IMR-90 (cell line): Measurements from ENCODE around the gene TAF1B. TPM values are rescaled to one million over a fixed set of nuclear protein-coding genes. Genes with fewer than 3 reads are reported as not detected.

Experiments
- ATAC-seq: fragments of 200-7000 bp; cut with Tn5 transposase; 2 replicates; pipeline ENCODE4 v1.9.1; 2020; ENCODE audit warnings: low read depth, mild to moderate bottlenecking, moderate library complexity
- BruUV-seq: library from RNA; stranded (reverse); fragments of 400-500 nt; replicated peaks from 2 replicates; lab custom pipeline; 2021; lab: Mats Ljungman, UMichigan
- CTCF ChIA-PET: fragments of 300-600 bp; formaldehyde crosslinking; extraction: SDS; loops from one replicate; lab custom pipeline; 2021; ENCODE audit warnings: antibody characterized with exemption; lab: Yijun Ruan, JAX
- POLR2A ChIA-PET: fragments of 300-600 bp; sonication (Branson Sonifier 250); formaldehyde crosslinking; loops from one replicate; lab custom pipeline; 2022; ENCODE audit warnings: antibody characterized with exemption; ENCODE audit not compliant: unreplicated experiment; lab: Charles Lee
- DNase-seq: peaks from one replicate; pipeline ENCODE4 v3.0.0; 2013
- H2AFZ ChIP-seq: replicated peaks from 2 replicates; pipeline ENCODE3; 2013; ENCODE audit warnings: low read length, mild to moderate bottlenecking; ENCODE audit not compliant: poor library complexity
- H2AK5ac ChIP-seq: 2 replicates; pipeline ENCODE4 v1.6.1; 2013; ENCODE audit warnings: low read depth, low read length, inconsistent platforms
- H2AK9ac ChIP-seq: replicated peaks from 2 replicates; pipeline ENCODE3; 2013; ENCODE audit warnings: mild to moderate bottlenecking, low read depth, low read length, moderate library complexity; ENCODE audit not compliant: poor library complexity
- H2BK120ac ChIP-seq: 2 replicates; pipeline ENCODE4 v1.6.1; 2013; ENCODE audit warnings: low read depth, low read length, inconsistent platforms
- H2BK15ac ChIP-seq: 3 replicates; pipeline ENCODE4 v1.6.1; 2013; ENCODE audit warnings: low read depth, low read length, inconsistent platforms
- H2BK20ac ChIP-seq: 2 replicates; pipeline ENCODE4 v1.6.1; 2013; ENCODE audit warnings: low read depth, mild to moderate bottlenecking, inconsistent platforms, low read length, moderate library complexity
- H2BK5ac ChIP-seq: 2 replicates; pipeline ENCODE4 v1.6.1; 2013; ENCODE audit warnings: mild to moderate bottlenecking, low read depth, low read length, inconsistent platforms; ENCODE audit not compliant: poor library complexity, severe bottlenecking
- H3K14ac ChIP-seq: replicated peaks from 2 replicates; pipeline ENCODE4 v1.6.1; 2013; ENCODE audit warnings: low read depth, low read length, inconsistent platforms
- H3K18ac ChIP-seq: 2 replicates; pipeline ENCODE4 v1.6.1; 2013; ENCODE audit warnings: low read depth, low read length, control low read depth
- H3K23ac ChIP-seq: 2 replicates; pipeline ENCODE4 v1.6.1; 2013; ENCODE audit warnings: low read depth, low read length, inconsistent platforms
- H3K27ac ChIP-seq: 2 replicates; pipeline ENCODE4 v1.5.1; 2013; ENCODE audit warnings: mild to moderate bottlenecking, control low read depth, low read length; ENCODE audit not compliant: insufficient read depth
- H3K27me3 ChIP-seq: 2 replicates; pipeline ENCODE4 v1.6.1; 2013; ENCODE audit warnings: low read length; ENCODE audit not compliant: control insufficient read depth, insufficient read depth
- H3K36me3 ChIP-seq: 2 replicates; pipeline ENCODE4 v1.6.1; 2013; ENCODE audit warnings: low read length, mixed read lengths; ENCODE audit not compliant: control insufficient read depth, insufficient read depth
- H3K4ac ChIP-seq: 2 replicates; pipeline ENCODE4 v1.6.1; 2013; ENCODE audit warnings: low read depth, low read length, inconsistent platforms
- H3K4me1 ChIP-seq: 2 replicates; pipeline ENCODE4 v1.6.1; 2013; ENCODE audit warnings: low read length, mixed read lengths; ENCODE audit not compliant: control insufficient read depth, insufficient read depth
- H3K4me2 ChIP-seq: 2 replicates; pipeline ENCODE4 v1.6.1; 2013; ENCODE audit warnings: low read depth, mild to moderate bottlenecking, control low read depth, low read length, moderate library complexity
- H3K4me3 ChIP-seq: 2 replicates; pipeline ENCODE4 v1.5.1; 2013; ENCODE audit warnings: low read depth, mild to moderate bottlenecking, control low read depth, low read length, moderate library complexity; ENCODE audit not compliant: insufficient read depth
- H3K56ac ChIP-seq: 2 replicates; pipeline ENCODE4 v1.6.1; 2013; ENCODE audit warnings: low read length, inconsistent platforms; ENCODE audit not compliant: insufficient read depth; ENCODE audit errors: extremely low read depth
- H3K79me1 ChIP-seq, 2 experiments: 2 replicates each; pipeline ENCODE4 v1.6.1; 2013; ENCODE audit warnings: low read length in 2 of 2, inconsistent platforms in 1 of 2, low read depth in 1 of 2
- H3K9ac ChIP-seq: 2 replicates; pipeline ENCODE4 v1.6.1; 2013; ENCODE audit warnings: low read depth, low read length, control low read depth
- H3K9me1 ChIP-seq: 2 replicates; pipeline ENCODE4 v1.6.1; 2013; ENCODE audit warnings: low read length, inconsistent platforms; ENCODE audit not compliant: insufficient read depth
- H3K9me3 ChIP-seq: 2 replicates; pipeline ENCODE4 v1.6.1; 2013; ENCODE audit warnings: low read length; ENCODE audit not compliant: control insufficient read depth, insufficient read depth
- H4K20me1 ChIP-seq: 2 replicates; pipeline ENCODE4 v1.6.1; 2013; ENCODE audit warnings: low read length, inconsistent platforms; ENCODE audit not compliant: insufficient read depth
- H4K5ac ChIP-seq: 2 replicates; pipeline ENCODE4 v1.6.1; 2013; ENCODE audit warnings: mild to moderate bottlenecking, low read depth, low read length, control low read depth
- H4K8ac ChIP-seq, 2 experiments: 2 replicates each; pipeline ENCODE4 v1.6.1; 2013; ENCODE audit warnings: low read depth in 2 of 2, low read length in 2 of 2, control low read depth in 1 of 2, inconsistent platforms in 1 of 2
- H4K91ac ChIP-seq: 2 replicates; pipeline ENCODE4 v1.6.1; 2013; ENCODE audit warnings: low read depth, low read length, inconsistent platforms; ENCODE audit not compliant: insufficient read depth
- CEBPB ChIP-seq: IDR thresholded peaks from 2 replicates; pipeline ENCODE4 v1.6.1; 2012; ENCODE audit warnings: low read depth, low read length, improper control_type of control experiment
- FOS ChIP-seq: fragments of 150-350 bp; IDR thresholded peaks from 2 replicates; pipeline ENCODE4 v1.6.1; 2016; ENCODE audit warnings: low read depth, low read length
- WGBS, 2 experiments: methylation state at CpG; one replicate each; pipeline versions ENCODE4 v1.1.5 to v1.1.7; 2013; ENCODE audit warnings: missing lambda C conversion rate in 2 of 2; ENCODE audit not compliant: insufficient read length in 1 of 2; ENCODE audit errors: extremely low coverage in 2 of 2; 5-methylcytosine and 5-hydroxymethylcytosine counted together
- dilution Hi-C: fragments of 300-500 bp; cut with HindIII; formaldehyde crosslinking; loops from one replicate; pipeline ENCODE4 v1.14.3; 2018; ENCODE audit warnings: low sequenced_read_pairs; ENCODE audit not compliant: unreplicated experiment
- in situ Hi-C: fragments of 300-500 bp; cut with MboI; formaldehyde crosslinking; loops from 3 replicates; pipeline ENCODE4 v1.14.3; 2019; ENCODE audit warnings: low sequenced_read_pairs, inconsistent platforms, mixed read lengths
- intact Hi-C: fragments of 100-400 bp; cut with micrococcal nuclease; formaldehyde crosslinking; loops from 2 replicates; pipeline ENCODE4 v1.10.0; 2022
- polyA plus RNA-seq, 3 experiments: library from polyadenylated mRNA; depleted of rRNA; stranded (reverse); fragments of >200 nt; gene quantifications; 2 replicates each; pipeline ENCODE4 v1.2.3, GENCODE V29; 2012; ENCODE audit warnings: low replicate concordance in 1 of 3
- total RNA-seq: library from RNA; depleted of rRNA; stranded (reverse); fragments of >200 nt; gene quantifications from 2 replicates; pipeline ENCODE4 v1.2.3, GENCODE V29; 2012

The TAF1B gene
- total and polyA plus RNA-seq, 2 of the 4 experiments (the other 2 are of a cell fraction): 8.4 to 19.9 TPM

DNA sequence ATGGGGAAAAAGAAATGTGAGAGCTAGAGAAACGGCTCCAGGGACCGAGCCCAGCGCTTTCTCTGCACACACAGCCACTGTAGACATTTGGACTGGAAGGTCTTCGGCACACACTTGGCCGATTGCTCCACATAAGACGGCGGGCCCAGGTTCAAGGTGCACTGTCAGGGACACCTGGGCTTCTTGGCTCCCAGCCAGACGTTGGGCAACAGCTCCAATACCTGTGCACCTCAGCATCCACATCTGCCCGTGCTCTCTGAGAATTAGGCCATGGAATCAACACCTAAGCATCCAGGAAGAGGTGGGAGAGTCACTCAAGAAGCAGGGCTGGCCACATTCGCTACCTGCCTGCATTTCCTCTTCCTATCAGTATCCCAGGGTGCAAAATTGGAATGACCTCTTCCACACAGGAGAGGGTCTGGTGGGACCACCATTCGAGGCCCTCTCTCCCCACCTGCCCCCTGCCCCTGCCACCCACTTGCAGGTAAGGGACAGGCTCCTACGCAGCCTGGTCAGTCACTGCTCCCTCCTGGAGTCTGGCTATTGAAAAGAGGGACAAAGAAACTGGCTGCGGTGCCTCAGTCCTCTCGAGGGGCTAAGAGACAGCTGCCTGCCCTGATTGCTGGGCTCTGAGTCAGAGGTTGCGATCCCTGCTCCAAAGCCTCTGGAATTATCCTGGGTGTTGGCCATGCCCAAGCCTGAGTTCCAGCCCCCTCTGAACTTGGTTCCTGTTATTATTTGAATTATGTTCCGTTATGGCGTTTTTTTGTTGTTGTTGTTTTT, 40.1 kb upstream of the TAF1B start:
- ATAC-seq (no peak), DNase-seq (no peak)
- H4K8ac ChIP-seq: no peak overlapping the region
- no peak overlapping the region; the same call in 1 of the 2 replicates for H2BK20ac ChIP-seq
- 91% methylated on average over 8 of the region's 17 CpGs; no CpG with 5 or more reads in 1 of the 2 experiments for WGBS, 2 experiments
- H3K9me3 ChIP-seq: no peaks in the 10 kb centered on the region
- in situ Hi-C loops: loop anchor here (10.0 to 25.0 kb wide), 2 partner anchors 622 to 859 kb away; no protein-coding TSS in a partner anchor
- H3K14ac ChIP-seq: no peak overlapping the region
- H3K23ac ChIP-seq: no peak overlapping the region
- no peak overlapping the region for H3K9ac ChIP-seq
- H4K91ac ChIP-seq: no peak overlapping the region
- no peak overlapping the region for H3K4ac ChIP-seq
- H2BK5ac ChIP-seq: no peak overlapping the region
- H4K5ac ChIP-seq: no peak overlapping the region
- H3K9me1 ChIP-seq: peaks cover 18% of the 10 kb centered on the region; the same call in 1 of the 2 replicates
- no peak for TF ChIP-seq FOS
- peak; percentile 25; the same call in 1 of the 2 replicates for TF ChIP-seq CEBPB
- H2AFZ ChIP-seq: peak overlapping the region; percentile 51
- H3K56ac ChIP-seq: no peak overlapping the region
- H4K20me1 ChIP-seq: no peaks in the 10 kb centered on the region; the same call in 1 of the 2 replicates
- dilution Hi-C loops: no loop called here
- H2AK9ac ChIP-seq: no peak overlapping the region
- no peak overlapping the region for H2BK15ac ChIP-seq
- peak overlapping the region; percentile 10; the same call in 1 of the 2 replicates for H2BK120ac ChIP-seq
- CTCF ChIA-PET: no interaction called here
- no peaks in the 10 kb centered on the region for H3K36me3 ChIP-seq
- peaks cover 7% of the 10 kb centered on the region; the same call in 1 of the 2 replicates for H3K27me3 ChIP-seq
- no peak overlapping the region for H3K4me2 ChIP-seq
- H2AK5ac ChIP-seq: peak overlapping the region; percentile 55
- peaks cover 29% of the 10 kb centered on the region for H3K4me1 ChIP-seq
- H3K4me3 ChIP-seq: no peak overlapping the region
- no peak overlapping the region for H3K27ac ChIP-seq
- intact Hi-C loops: no loop called here
- no peak overlapping the region for H3K18ac ChIP-seq
- no peaks in the 10 kb centered on the region for H3K79me1 ChIP-seq
- POLR2A ChIA-PET: no interaction called here
- BruUV-seq: no TSS peak
